GM19240 (cell line): Measurements from ENCODE around the gene DCAF12L2.
"Not testable (repeated sequence)": the region's sequence is repeated elsewhere in the genome, so short reads cannot be mapped to it uniquely, and the experiment has no call there.

Source experiments
- DNase-seq: peaks from one replicate; pipeline ENCODE4 v3.0.0; 2011; ENCODE audit warnings: low spot score; ENCODE audit not compliant: insufficient read length

The DCAF12L2 gene

GRCh38 chrX:126165721-126166461 lies at the start of gene DCAF12L2:
DCAF12L2 (minus strand) TSS chrX:126166289; CDS start chrX:126165924, 365 bp downstream.
- no peak for DNase-seq

GRCh38 chrX:126190888-126191287 lies 24.8 kb upstream of the DCAF12L2 start:
- not testable (repeated sequence) for DNase-seq

GRCh38 chrX:126177133-126177840 lies 11.2 kb upstream of the DCAF12L2 start:
- no peak for DNase-seq

- no peak for DNase-seq
Measured at GRCh38 chrX:126170720-126171119, 4.6 kb upstream of the DCAF12L2 start.

- DNase-seq = no peak
Measured at GRCh38 chrX:126167560-126167959, 1.5 kb upstream of the DCAF12L2 start.

- DNase-seq = no peak
Measured at GRCh38 chrX:126165401-126165720, 728 bp downstream of the DCAF12L2 start.

GRCh38 chrX:126164689-126165400 lies 1.2 kb downstream of the DCAF12L2 start:
- DNase-seq = no peak

- no peak for DNase-seq
Measured at GRCh38 chrX:126164226-126164625, 1.9 kb downstream of the DCAF12L2 start.

GRCh38 chrX:126141014-126141413 lies 25.1 kb downstream of the DCAF12L2 start:
- no peak for DNase-seq

GRCh38 chrX:126137899-126138298 lies 28.2 kb downstream of the DCAF12L2 start:
- no peak for DNase-seq

GRCh38 chrX:126124721-126125120 lies 41.4 kb downstream of the DCAF12L2 start:
- DNase-seq = no peak
